ENCODE data around the gene AP2A2.

AP2A2 gene

GRCh38 chr11:1017269-1018005, 91.8 kb downstream of the AP2A2 start:
- Histone ChIP-seq H3K27me3 (ENCODE audit: control insufficient read depth, insufficient read depth, low read length) (no peaks in the 10 kb centered on the region), H3K9me3 (ENCODE audit: control insufficient read depth, insufficient read depth, low read length) (no peaks in the 10 kb centered on the region), H3K9ac (ENCODE audit: low read depth, low read length) (no peak overlapping the region), H3K36me3 (ENCODE audit: control insufficient read depth, insufficient read depth, low read length) (peaks cover 8% of the 10 kb centered on the region), H3K4me1 (ENCODE audit: control insufficient read depth, insufficient read depth, low read length) (no peaks in the 10 kb centered on the region), H3K4me3 (ENCODE audit: low read depth, low read length) (no peak overlapping the region)

DNA sequence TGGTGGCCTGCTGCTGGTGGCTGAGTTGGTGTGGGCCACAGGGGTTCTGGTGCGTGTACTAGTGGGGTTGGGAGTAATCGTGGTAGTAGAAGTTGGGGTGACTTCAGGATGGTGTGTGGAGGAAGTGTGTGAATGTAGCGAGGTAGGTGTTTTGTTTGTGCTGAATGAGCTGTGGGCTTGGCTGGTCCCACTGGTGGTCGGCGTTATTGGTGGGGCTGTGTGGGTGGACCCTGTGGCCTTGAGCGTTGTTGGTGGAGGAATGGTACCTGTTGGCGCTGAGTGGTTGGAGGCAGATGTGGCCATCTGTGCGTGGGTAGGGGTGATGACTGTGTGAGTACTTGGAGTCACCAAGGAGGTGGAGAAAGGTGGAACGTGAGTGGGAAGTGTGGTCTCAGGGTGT, 92.4 kb downstream of the AP2A2 start:
- no peaks in the 10 kb centered on the region for H3K4me1 ChIP-seq (ENCODE audit: control insufficient read depth, insufficient read depth, low read length)
- H3K27me3 ChIP-seq (ENCODE audit: control insufficient read depth, insufficient read depth, low read length), result no peaks in the 10 kb centered on the region
- no peak overlapping the region for H3K9ac ChIP-seq (ENCODE audit: low read depth, low read length)
- H3K36me3 ChIP-seq (ENCODE audit: control insufficient read depth, insufficient read depth, low read length), result peaks cover 5% of the 10 kb centered on the region
- no peaks in the 10 kb centered on the region for H3K9me3 ChIP-seq (ENCODE audit: control insufficient read depth, insufficient read depth, low read length)
- no peak overlapping the region for H3K4me3 ChIP-seq (ENCODE audit: low read depth, low read length)

DNA sequence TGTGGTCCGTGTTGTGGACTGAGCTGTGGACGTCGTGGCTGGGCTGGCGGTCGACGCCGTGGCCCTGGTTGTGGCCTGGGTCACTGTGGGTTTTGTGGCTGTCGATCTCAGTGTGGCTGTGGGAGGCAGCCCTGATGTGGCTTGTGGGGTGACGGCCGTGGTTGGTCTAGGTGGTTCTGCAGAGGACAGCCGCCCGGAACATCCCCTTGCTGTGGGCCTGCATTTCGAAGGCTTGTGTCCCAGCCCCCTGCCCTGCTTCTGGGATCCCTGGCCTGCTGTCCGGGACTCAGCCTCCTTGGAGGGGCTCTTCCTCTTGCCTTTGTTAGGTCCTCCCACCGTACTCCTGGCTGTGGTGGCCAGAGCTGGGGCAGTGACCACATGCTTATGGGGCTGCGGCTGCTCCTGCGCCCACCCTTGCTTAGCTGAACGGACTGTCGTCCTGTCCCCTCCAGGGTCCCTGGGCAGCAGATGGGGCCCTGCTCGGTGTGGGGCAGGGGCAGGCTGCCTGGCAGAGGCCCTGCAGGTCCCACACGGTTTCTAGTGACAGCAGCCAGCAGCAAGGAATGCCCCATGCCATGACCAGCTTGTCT, 93.7 kb downstream of the AP2A2 start:
- Histone ChIP-seq H3K4me1 (ENCODE audit: control insufficient read depth, insufficient read depth, low read length) (no peaks in the 10 kb centered on the region), H3K9ac (ENCODE audit: low read depth, low read length) (no peak overlapping the region), H3K4me3 (ENCODE audit: low read depth, low read length) (no peak overlapping the region), H3K36me3 (ENCODE audit: control insufficient read depth, insufficient read depth, low read length) (peaks cover 3% of the 10 kb centered on the region), H3K9me3 (ENCODE audit: control insufficient read depth, insufficient read depth, low read length) (no peaks in the 10 kb centered on the region), H3K27me3 (ENCODE audit: control insufficient read depth, insufficient read depth, low read length) (no peaks in the 10 kb centered on the region)

DNA sequence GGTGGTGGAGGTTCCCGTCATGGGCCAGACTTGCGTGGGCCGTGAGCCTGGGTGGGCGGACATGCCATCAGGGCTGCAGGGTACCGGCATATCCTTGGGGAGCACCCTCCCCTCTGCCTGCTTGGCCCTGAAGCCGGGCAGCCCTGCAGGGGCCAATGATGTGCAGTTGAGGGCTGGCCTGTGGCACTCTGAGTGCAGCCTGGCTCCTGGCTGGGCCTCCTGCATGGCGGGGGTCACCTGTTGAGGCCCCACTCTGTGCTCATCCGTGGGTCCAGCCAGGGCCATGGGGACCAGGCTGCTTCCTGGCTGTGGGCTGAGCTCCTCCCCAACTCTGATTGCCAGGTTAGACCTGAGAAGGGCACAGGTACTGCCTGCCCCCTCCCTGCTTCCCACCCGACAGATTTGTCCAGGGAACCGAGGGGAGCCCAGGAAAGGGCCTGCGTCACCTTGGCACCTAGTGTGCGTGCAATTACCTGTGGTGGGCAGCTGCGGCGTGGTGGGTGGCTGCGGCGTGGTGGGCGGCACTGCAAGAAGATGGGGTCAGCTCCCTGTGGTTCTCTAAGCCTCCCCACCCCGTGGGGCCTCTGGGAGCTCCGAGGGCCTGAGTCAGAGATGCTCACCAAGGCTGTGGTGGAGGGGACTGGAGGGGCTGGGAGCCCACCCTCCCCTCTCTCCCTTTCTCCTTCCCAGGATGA, 94.7 kb downstream of the AP2A2 start:
- H3K27me3 ChIP-seq (ENCODE audit: control insufficient read depth, insufficient read depth, low read length), result no peaks in the 10 kb centered on the region
- no peak overlapping the region for H3K4me3 ChIP-seq (ENCODE audit: low read depth, low read length)
- peaks cover 3% of the 10 kb centered on the region for H3K36me3 ChIP-seq (ENCODE audit: control insufficient read depth, insufficient read depth, low read length)
- no peaks in the 10 kb centered on the region for H3K9me3 ChIP-seq (ENCODE audit: control insufficient read depth, insufficient read depth, low read length)
- no peak overlapping the region for H3K9ac ChIP-seq (ENCODE audit: low read depth, low read length)
- H3K4me1 ChIP-seq (ENCODE audit: control insufficient read depth, insufficient read depth, low read length), result no peaks in the 10 kb centered on the region

- Histone ChIP-seq H3K27me3 (ENCODE audit: control insufficient read depth, insufficient read depth, low read length) (no peaks in the 10 kb centered on the region), H3K4me3 (ENCODE audit: low read depth, low read length) (no peak overlapping the region), H3K9me3 (ENCODE audit: control insufficient read depth, insufficient read depth, low read length) (no peaks in the 10 kb centered on the region), H3K9ac (ENCODE audit: low read depth, low read length) (no peak overlapping the region), H3K36me3 (ENCODE audit: control insufficient read depth, insufficient read depth, low read length) (peaks cover 5% of the 10 kb centered on the region), H3K4me1 (ENCODE audit: control insufficient read depth, insufficient read depth, low read length) (no peaks in the 10 kb centered on the region)
Observed at GRCh38 chr11:1022411-1022810, 96.7 kb downstream of the AP2A2 start.

DNA sequence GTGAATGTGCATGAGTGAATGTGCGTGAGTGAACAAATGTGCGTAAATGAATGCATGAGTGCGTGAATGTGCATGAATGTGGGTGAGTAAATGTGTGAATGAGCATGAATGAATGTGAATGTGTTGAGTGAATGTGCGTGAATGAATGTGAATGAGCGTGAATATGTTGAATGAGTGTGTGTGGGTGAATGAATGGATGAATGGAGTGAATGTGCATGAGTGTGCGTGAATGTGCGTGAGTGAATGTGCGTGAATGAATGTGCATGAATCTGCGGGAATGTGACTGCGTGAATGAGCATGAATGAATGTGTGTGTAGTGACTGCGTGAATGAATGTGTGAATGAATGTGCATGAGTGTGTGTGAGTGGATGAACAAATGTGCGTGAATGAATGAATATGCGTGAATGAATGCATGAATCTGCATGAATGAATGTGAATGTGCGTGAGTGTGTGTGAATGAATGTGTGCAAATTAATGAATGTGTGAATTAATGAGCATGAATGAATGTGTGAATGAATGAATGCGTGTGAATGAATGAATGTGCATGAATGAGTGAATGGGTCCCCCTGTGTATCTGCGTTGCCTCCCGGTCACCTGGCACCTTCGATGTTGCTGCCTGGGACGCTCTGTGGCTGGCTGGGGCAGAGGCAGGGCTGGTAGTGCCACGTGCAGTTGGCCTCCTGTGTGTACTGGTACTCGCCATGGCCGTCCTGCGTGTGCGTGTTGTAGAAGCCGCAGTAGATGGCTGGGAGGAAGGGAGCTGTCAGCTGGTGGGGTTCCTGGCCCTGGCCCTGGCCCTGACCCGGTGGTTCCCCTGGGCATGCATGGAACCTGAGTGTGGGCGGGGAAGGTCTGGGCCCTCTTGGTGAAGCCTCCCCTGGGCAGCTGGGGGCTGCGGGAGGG, 97.5 kb downstream of the AP2A2 start:
- no peak overlapping the region for H3K4me3 ChIP-seq (ENCODE audit: low read depth, low read length)
- no peaks in the 10 kb centered on the region for H3K4me1 ChIP-seq (ENCODE audit: control insufficient read depth, insufficient read depth, low read length)
- peaks cover 5% of the 10 kb centered on the region for H3K36me3 ChIP-seq (ENCODE audit: control insufficient read depth, insufficient read depth, low read length)
- no peak overlapping the region for H3K9ac ChIP-seq (ENCODE audit: low read depth, low read length)
- H3K9me3 ChIP-seq (ENCODE audit: control insufficient read depth, insufficient read depth, low read length), result no peaks in the 10 kb centered on the region
- H3K27me3 ChIP-seq (ENCODE audit: control insufficient read depth, insufficient read depth, low read length), result no peaks in the 10 kb centered on the region

DNA sequence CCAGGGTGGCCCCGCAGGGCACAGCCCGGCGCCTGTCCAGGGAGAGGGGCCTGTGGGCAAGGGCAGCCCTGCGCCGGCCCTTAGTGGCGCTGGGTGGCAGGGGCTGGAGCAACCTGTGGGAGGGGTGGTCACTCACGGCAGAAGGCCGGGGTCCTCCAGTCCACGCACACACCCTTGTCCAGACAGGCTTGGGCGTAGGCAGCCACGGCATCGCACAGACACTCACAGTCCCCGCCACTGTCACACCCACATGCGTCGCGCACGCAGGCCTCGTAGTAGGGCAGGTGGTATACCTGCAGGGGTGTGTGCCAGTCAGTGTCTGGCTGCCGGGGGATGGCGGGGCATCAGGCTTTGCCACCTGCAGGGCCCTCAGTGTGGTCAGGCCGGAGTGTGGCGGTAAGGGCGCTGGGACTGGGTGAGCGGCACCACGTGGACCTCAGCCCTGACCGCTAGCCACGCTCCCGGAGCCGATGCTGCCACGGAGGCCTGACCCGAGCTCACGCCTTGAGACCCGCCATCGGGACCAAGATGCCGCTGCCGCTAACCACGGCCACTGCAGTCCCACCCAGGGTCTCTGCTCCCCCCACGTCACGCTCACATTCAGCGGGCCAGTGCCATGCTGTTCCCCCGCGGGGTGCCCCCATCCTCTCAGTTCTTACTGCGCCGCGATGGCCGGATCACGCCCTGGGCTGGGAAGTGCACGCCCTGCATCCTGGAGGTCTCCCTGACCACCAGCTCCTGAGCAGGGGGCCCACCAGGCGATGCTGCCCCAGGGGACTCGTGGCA, 98.3 kb downstream of the AP2A2 start:
- Histone ChIP-seq H3K27me3 (ENCODE audit: control insufficient read depth, insufficient read depth, low read length) (no peaks in the 10 kb centered on the region), H3K9me3 (ENCODE audit: control insufficient read depth, insufficient read depth, low read length) (no peaks in the 10 kb centered on the region), H3K36me3 (ENCODE audit: control insufficient read depth, insufficient read depth, low read length) (peaks cover 5% of the 10 kb centered on the region), H3K9ac (ENCODE audit: low read depth, low read length) (no peak overlapping the region), H3K4me1 (ENCODE audit: control insufficient read depth, insufficient read depth, low read length) (no peaks in the 10 kb centered on the region), H3K4me3 (ENCODE audit: low read depth, low read length) (no peak overlapping the region)

GRCh38 chr11:1024597-1025409, 99.1 kb downstream of the AP2A2 start:
- Histone ChIP-seq H3K4me1 (ENCODE audit: control insufficient read depth, insufficient read depth, low read length) (no peaks in the 10 kb centered on the region), H3K36me3 (ENCODE audit: control insufficient read depth, insufficient read depth, low read length) (peaks cover 5% of the 10 kb centered on the region), H3K9me3 (ENCODE audit: control insufficient read depth, insufficient read depth, low read length) (no peaks in the 10 kb centered on the region), H3K4me3 (ENCODE audit: low read depth, low read length) (no peak overlapping the region), H3K27me3 (ENCODE audit: control insufficient read depth, insufficient read depth, low read length) (no peaks in the 10 kb centered on the region), H3K9ac (ENCODE audit: low read depth, low read length) (no peak overlapping the region)

- Histone ChIP-seq H3K4me3 (ENCODE audit: low read depth, low read length) (no peak overlapping the region), H3K9me3 (ENCODE audit: control insufficient read depth, insufficient read depth, low read length) (no peaks in the 10 kb centered on the region), H3K9ac (ENCODE audit: low read depth, low read length) (no peak overlapping the region), H3K36me3 (ENCODE audit: control insufficient read depth, insufficient read depth, low read length) (peaks cover 5% of the 10 kb centered on the region), H3K4me1 (ENCODE audit: control insufficient read depth, insufficient read depth, low read length) (no peaks in the 10 kb centered on the region), H3K27me3 (ENCODE audit: control insufficient read depth, insufficient read depth, low read length) (no peaks in the 10 kb centered on the region)
Observed at GRCh38 chr11:1025410-1026162, 99.9 kb downstream of the AP2A2 start.

- Histone ChIP-seq H3K4me3 (ENCODE audit: low read depth, low read length) (no peak overlapping the region), H3K9me3 (ENCODE audit: control insufficient read depth, insufficient read depth, low read length) (no peaks in the 10 kb centered on the region), H3K4me1 (ENCODE audit: control insufficient read depth, insufficient read depth, low read length) (no peaks in the 10 kb centered on the region), H3K9ac (ENCODE audit: low read depth, low read length) (no peak overlapping the region), H3K27me3 (ENCODE audit: control insufficient read depth, insufficient read depth, low read length) (no peaks in the 10 kb centered on the region), H3K36me3 (ENCODE audit: control insufficient read depth, insufficient read depth, low read length) (peaks cover 5% of the 10 kb centered on the region)
Observed at GRCh38 chr11:1026163-1026450, 100.4 kb downstream of the AP2A2 start.

Data from iPS-15b (cell line).